Endometrium (tissue), 2 donors: ENCODE results near the gene CHPF.

Experiments
- FAIRE-seq: peaks from 2 replicates; lab custom pipeline; 2012; peaks lifted over from hg19 to GRCh38; lab: Jason Lieb, UNC
- donor health status: control.
- donor health status: control.

The CHPF gene

DNA sequence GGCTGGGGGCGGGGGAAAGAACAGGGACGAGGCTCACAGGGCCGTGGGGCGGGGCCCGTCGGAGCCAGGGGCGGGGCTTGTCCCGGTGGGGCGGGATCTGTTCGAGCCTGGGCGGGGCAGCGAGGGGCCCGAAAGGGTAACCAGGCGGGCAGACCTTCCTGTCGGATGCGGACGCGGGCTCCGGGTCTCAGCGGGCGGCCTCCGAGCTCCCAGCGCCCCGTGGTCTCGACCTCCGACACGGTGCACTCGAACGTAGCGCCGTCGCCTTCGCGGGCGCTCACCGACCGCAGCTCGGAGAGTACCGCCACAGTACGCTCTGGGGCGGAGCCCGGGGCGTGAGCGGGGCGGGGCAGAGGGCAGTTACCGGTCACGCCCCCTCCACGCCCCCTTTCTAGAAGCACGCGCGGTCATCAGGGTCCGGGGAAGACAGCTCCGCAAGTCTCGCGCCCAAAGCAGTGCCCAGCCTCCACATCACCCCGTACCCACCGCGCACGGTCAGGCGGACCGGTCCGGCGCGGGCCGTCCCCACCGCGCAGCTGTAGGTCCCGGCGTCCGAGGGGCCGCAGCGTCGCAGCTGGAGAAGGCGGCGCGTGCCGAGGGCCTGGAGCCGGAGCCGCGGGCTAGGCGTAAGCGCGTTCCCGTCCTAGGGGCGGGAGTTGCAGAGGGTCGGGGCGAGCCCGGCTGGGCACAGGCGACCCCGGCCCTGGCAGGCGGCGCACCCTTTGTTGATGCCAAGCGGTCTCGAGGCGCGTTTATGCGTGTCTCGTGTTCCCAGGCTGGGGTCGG is 9.0 kb upstream of the CHPF start:
- FAIRE-seq = no peak

DNA sequence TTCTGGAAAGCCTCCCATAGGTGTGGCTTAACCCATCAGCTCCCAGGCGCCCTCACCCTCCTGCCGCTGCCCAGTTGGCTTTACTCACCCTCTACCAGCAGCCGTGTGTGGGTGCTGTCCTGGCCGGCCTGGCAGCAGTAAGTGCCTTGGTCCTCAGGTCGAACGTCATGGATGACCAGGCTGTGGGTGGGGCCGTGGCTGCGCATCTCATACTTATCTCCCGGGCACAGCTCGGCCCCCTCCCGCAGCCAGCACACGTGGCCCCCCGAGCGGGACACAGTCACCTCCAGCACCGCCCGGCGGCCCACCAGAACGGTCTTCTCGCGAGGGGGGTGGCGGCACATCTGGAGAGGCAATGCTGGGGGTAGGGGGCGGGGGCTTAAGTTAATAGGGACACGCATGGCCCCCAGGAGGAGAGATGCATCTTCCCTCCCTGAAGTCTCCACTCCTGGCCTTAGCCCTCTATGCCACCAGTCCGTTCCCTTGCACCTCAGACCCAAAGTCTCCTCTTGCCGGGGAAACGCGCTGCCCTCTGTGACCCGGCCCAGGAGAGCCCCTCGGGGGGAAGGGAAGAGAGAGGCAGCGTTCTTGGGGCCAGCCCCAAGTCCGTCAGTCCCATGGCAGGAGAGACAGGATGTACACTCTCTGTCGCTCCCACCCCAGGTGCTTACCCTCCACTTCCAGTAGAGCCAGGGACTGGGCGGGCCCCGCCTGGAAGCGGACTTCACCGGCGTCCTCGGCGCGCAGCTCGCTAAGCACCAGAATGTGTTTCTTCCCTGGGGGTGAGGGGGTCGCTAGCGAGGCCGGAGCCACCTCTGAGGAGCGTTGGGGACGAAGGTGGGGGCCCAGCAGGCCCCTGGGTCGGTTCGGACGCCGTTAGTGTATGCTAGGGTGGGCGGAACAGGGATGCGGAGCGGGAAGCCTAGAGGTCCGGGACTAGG is 8.1 kb upstream of the CHPF start:
- FAIRE-seq = no peak

DNA sequence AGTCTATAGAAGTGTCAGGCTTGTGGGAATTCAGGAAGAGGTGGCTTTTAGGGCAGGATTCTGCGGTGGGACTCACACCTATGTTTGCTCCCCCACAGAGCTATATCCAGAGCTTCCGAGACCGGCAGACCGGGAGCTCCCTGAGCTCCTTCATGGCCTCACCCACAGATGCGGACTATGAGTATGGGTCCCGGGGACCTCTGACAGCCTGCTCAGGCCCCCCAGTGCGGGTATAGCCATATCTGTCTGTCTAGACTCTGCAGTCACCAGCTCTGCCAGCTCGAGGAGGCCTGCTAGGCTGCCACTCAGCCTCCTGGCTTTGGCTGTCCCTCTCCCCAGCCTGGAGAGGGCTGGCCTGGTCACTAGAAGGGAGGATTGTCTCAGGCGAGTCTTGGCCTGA is 6.0 kb upstream of the CHPF start:
- no peak for FAIRE-seq

DNA sequence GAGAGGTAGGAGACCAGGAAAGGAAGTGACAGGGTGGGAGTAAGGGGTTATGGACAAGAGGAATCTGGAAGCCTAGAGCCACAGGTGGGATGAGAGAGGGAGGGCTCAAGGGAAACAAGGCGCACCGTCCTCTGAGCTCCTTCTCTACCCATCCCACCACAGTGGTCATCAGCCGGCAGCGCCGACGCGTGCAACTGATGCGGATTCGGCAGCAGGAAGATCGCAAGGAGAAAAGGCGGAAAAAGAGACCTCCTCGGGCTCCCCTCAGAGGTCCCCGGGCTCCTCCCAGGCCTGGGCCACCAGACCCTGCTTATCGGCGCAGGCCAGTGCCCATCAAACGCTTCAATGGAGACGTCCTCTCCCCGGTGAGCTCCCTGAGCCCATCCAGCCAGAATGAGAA is 5.4 kb upstream of the CHPF start:
- FAIRE-seq = no peak

DNA sequence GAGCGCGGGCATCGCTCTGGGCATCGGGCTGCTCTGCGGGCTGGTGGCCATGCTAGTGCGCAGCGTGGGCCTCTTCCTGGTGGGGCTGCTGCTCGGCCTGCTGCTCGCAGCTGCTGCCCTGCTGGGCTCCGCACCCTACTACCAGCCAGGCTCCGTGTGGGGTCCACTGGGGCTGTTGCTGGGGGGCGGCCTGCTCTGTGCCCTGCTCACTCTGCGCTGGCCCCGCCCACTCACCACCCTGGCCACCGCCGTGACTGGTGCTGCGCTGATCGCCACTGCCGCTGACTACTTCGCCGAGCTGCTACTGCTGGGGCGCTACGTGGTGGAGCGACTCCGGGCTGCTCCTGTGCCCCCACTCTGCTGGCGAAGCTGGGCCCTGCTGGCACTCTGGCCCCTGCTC is 4.0 kb upstream of the CHPF start:
- no peak for FAIRE-seq

DNA sequence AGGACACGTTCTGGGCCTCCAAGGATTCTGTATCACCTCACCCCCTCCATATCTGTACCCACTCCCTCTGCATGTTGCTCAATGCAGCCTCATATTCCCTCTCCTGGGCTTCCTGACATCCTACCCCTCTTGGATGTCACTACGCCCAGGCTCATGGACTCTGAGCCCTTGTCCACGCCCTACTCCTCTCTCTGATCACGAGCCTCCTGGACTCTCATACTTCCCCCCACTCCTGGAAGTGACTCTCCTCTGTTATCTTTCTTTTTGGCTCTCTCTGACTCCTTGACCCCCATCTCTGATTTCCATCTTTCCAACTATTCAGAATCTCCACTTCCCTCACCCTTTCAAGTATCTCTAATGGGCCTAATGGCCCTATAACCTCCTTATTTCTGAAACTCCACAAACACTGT is 2.3 kb upstream of the CHPF start:
- no peak for FAIRE-seq

DNA sequence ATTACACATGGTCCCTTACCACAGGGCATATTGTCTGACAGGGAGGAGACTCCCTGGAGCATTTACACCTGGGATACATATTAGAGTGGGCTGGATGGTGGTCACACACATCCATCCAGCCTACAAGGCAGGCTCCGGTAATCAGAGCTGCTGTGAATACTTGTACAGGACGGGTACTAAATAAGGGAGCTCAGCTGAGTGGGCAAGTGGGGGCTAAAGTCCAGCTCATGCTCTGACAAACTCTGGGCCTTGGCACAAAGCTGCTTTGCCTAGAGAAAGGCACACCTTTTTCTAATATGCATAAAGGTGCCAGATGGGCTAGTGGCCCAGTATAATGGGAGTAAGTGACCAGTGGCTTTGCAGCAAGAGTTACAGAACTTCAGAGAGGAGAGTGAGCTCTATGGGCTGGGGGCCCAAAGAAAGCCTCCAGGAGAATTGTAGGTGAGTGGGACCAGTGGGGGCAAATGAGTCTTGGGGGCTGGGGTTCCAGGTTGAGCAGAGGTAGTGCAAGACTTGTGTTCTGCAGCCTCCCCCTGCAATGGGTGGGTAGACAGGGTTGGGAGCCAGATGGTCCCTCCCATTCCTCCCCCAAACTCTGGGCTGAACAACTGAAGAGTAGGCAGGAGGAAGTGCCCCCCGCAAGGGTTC is 1.8 kb upstream of the CHPF start:
- FAIRE-seq = no peak

DNA sequence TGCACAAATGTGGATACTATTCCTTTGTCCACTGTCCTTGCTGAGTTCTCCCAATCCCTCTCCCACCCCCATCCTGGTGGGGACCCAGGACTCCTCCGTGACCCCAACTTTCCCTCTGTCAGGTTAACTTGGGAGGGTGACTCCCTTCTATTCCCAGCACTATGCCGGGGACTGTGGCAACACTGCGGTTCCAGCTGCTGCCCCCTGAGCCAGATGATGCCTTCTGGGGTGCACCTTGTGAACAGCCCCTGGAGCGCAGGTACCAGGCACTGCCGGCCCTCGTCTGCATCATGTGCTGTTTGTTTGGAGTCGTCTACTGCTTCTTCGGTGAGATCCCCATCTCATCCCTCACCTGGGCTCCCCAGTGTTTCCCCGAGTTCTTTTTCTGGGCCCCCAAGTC is 958 bp upstream of the CHPF start:
- FAIRE-seq = no peak

DNA sequence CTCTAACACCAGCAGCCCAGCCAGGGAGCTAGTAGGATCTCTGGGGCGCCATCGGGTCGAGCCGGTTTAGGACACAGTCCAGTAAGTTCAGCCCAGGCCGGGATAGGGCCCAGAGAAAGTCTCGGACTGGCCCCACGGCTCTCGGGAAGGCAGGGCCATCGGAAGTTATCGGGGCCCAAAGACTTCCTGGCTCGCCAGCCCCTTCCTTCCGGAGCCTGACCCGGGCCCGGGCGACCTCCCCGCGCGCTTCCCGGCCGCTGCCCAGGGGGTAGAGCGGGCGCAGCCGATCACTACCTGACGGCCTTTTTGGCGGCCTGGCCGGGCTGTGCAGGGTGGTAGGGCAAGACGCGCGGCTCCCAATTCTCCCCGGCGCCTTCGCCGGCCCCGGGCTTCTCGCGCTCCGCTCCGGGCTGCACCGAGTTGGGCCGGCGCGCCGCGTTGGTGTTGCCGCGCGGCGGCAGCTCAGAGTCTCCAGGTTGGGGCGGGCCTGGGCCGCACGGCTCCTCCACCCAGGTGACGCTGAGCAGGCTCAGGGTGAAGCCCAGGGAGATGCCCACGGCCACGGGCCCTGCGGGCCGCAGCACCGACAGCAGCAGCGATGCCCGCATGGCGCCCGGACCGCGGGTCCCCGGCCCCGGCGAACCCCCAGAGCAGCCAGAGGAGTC is 546 bp downstream of the CHPF start:
- FAIRE-seq = no peak

DNA sequence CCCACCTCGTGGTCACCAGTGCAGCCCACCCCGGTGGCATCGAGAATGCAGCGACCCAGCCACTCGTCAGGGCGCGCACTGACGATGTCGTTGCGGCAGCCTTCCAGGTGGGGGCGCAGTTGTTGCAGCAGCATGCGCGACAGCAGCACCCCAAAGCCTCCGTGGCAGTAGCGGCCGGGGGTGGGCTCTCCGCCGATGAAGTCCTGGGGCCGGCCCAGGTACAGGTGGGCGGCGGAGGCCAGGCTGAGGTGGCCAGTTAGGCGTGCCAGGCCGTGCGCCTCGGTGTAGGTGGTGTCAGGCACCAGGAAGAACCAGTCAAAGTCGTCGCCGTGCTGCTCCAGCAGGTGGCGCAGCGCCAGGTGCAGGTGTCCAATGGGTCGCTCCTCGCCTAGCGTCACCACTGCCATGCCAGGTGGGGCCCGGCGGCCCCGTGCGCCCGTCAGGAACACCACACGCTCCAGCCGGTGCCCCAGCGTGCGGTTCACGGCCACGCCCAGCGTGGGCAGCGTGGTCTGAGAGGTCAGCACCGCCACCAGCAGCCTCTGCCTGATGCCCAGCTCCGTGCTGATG is 1.9 kb downstream of the CHPF start:
- no peak for FAIRE-seq

DNA sequence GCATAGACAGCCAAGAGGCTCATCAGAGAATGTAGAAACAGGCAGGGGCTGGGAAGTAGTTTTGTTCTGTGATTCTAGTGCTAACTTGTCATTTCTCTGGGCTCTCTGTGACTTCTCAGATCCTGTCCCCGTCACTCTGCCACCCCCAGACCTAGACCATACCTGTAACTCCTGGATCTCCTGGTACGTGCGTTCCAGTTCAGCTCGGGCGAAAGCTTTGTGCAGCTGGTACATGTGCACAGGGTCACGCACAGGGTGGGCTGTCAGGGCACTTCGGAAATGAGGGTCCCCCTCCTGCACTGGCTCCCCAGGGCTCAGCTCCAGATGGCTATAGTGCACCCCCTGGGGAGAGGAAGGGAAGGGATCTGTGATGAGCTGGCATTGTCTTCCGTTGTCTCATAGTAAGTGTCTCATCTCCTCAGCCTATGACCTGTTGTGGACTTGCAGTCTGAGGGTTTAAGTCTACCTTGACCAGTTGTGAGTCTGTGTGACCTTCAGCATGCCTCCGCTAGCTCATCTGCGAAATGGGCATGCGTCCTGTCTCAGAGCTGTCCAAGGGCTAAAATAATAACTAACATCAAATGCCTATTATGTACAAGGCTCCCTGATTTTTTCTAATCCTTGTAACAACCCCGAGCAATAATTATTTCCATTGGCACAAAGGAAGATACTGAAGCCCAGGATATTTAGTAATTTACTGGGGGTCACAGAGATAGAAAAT is 2.7 kb downstream of the CHPF start:
- no peak for FAIRE-seq

DNA sequence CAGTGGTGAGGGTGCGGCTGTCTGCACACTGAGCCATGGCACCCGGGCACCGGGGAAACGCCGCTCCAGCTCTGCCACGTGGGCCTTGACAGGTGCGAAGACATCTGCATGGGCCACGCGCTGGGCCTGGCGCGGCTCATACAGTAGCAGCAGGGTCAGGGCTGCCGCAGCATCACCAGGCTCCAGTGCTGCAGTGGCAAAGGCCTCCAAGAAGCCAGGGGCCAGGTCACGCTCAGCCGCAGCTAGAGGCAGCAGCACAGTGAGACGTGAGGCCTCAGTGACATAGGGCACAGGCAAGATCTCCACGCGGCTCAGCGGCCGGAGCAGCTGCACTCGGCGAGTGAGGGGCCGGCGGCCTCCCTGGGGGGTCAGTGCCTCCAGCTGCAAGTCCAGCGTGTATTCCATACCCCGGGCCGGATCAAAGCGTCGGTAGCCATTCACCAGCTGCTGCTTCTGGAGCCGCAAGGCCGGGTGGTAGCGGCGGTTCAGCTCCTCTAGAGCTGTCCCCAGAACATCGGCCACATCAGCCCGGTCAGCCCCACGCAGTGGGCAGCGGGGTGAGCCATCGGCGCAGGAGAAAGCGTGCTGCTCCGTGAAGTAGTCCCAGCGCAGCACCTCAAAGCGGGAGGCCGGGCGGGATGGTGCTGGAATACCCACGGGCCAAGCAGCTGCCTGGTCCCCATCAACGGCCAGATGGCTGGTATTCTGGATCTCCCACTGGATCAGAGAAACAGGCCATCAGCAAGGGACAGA is 3.5 kb downstream of the CHPF start:
- no peak for FAIRE-seq

DNA sequence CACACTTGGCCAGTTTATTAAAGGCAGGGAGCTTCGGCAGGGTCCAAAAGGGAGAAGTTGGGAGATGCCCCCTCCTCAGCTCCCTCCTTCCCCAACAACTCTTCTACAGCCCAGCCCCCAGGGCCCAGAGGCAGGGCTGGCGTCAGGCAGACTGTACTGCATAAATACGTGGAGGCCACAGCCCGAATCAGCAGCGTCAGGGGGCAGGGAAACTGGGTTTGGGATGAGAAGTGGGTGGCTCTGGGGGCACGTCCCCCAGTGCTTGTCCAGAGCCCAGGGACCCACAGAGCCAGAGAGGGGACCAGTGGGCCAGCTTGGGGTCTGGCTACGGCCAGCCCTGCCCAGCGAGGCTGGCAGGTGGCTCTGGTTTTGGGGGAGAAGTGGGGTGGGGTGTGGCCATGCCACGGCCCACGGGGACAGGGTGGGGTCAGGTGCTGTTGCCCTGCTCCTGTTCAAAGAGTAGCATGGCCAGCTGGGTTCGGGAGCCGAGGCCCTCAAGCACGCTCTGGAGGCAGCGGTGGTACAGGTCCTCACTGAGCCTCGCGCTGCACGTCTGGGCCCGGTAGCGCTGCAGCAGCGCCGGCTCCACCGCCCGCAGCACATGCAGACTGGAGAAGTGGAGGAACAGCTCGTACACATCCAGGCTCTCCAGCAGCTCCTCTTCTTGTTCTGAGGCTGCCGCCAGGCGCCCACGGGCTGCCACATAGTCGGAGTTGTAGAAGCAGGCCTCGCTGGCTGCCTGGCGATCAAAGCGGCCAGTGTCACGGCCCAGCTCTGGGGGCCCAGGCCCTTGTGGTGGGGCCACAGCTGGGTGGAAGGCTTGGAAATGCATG is 4.4 kb downstream of the CHPF start:
- no peak for FAIRE-seq

DNA sequence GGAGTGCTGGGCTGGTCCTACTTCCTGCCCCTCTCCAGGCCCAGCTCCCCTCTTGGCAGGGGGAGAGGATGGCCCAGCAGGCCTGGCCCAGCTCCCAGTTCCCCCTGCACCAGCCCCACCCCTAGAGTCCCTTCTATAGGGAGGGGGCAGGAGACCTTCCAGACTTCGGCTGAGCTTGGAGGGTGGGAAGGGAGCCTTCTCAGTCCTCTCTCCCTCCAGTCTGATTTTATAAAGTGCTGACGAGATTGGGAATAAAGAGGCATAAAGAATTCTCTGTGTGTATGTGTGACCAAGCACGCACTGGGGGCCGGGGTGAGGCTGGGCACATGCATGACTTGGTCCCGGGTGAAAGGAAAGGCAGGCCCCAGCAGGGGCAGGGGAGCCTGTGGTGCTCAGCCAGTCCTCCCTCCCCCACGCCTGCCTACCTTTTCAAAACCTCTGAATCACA is 5.1 kb downstream of the CHPF start:
- no peak for FAIRE-seq

DNA sequence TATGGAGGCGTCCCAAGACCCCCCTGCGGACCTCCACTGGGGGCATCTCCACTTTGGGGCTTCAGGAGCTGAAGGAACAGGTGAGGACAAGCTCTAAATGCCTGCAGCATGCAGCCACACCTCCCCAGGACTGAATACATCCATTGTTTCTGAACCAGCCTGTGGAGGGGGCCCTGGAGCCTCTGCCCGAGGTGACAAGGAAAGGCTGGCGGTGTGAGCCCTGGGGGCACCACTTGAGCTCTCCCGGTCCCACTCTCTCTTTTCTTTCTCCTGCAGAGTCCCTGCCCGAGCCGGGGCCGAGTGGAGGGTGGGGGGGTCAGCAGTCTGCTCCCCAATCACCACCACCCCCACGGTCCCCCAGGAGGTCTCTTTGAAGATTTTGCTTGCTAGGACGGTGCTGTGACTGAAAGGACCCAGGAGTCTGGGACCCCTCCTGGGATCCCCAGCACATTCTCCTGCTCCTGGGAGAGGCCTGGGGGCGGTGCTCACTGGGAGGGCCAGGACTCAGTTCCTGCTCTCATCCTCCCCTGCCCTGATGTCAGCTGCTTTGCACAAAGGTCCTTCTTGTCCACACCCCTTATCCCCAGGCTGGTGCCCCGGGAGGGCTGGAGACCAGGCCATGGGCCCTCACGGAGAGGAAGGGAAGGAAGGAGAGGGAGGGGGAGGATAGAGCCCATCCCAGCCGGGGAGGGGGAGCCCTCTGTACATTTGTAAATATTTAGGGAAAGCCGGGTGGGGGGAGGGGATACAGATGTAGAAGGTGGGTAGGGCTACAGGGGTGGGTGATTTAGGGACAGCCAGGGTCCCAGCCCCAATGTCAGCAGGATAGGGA is 5.7 kb downstream of the CHPF start:
- no peak for FAIRE-seq

DNA sequence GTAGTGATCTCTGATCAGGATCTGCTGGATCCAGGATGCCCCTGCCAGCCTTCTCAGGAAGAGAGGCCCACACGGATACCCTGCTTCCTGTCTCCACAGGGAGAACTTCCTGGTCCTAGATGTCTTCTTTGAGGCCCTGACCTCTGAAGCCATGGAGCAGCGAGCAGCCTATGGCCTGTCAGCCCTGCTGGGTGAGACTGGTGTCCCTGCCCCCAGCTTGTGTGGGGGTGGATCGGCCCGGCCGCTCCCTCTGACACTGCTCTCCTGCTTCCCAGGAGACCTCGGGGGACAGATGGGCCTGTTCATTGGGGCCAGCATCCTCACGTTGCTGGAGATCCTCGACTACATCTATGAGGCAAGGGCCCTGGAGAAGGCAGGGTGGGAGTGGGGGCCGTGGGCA is 6.6 kb downstream of the CHPF start:
- no peak for FAIRE-seq

DNA sequence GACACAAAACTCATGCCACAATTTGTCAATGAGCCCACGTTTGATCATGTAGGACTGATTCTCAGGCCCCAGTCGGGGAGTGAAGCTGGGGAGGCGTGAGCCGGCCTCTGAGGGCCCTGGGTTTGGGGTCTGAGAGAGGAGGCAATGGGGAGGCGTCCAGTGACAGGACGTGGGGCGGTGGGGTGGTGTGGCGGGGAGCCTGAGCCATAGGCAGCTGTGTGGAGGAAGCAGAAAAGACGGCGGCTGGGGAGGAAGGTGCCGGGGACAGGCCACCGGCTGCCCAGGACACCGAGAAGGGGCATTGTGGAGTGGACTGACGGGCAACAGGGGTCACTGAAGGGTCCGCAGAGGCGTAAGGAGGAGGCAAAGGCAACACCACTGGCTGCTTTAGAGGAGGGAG is 7.2 kb downstream of the CHPF start:
- no peak for FAIRE-seq

DNA sequence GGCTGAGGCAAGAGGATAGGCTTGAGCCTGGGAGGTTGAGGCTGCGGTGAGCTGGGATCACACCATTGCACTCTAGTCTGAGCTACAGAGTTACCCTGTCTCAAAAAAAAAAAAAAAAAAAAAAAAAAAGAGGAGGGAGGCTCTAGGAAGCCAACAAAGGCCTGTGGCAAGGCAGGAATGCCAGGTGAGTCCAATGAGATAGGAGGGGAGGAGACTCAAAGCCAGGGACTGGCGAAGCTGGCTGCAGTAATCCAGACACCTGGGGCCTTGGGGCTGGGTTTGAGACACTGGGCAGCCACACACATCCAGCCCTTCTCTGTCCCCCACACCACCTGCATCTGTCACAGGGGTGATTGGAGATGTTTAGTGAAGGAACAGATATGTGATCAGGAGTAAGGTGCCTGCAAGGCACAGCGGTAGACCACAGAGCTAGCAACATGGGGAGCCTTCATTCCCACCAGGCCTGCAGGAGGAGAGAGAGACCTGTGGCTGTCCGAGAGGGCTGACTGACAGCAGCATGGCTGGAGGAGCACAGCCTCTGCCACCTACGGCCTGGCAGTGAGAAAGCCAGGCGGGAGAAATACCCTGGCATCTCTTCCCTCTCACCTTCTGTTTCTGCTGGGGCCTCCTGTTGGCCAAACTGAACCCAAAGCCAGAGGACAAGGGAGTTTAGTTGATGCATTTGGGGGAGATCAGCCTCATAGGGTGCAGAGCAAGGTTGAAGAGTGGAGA is 9.5 kb downstream of the CHPF start:
- FAIRE-seq = no peak
